ENCODE data around the gene WIPF2. TPM values are rescaled to one million over a fixed set of nuclear protein-coding genes. Genes with fewer than 3 reads are reported as not detected.
"Not testable (repeated sequence)": the region's sequence is repeated elsewhere in the genome, so short reads cannot be mapped to it uniquely, and the experiment has no call there.

The WIPF2 gene
- total RNA-seq, 1 donor from 2014 or later, result 12.5 TPM

DNA sequence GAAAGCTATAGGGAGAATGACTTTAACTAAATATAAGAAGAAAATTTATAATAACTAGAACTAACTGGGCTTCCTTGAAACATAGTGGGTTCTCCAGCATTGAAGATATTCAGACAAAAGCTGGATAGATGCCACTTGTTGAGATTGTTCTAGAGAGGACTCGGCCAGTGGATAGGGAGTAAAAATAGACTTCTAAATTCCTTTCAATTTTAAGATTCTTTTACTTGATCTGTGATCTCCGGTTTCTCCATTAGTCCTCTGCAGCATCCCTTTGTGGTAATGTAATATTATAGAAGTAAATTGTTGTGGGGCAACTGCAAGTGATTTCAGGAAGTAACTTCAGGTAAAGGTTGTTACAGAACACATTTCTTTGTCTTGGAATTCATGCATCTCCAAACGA is 79.6 kb downstream of the WIPF2 start:
- DNase-seq (ENCODE audit: low read depth), result no peak
- TF ChIP-seq, protein P1, sequence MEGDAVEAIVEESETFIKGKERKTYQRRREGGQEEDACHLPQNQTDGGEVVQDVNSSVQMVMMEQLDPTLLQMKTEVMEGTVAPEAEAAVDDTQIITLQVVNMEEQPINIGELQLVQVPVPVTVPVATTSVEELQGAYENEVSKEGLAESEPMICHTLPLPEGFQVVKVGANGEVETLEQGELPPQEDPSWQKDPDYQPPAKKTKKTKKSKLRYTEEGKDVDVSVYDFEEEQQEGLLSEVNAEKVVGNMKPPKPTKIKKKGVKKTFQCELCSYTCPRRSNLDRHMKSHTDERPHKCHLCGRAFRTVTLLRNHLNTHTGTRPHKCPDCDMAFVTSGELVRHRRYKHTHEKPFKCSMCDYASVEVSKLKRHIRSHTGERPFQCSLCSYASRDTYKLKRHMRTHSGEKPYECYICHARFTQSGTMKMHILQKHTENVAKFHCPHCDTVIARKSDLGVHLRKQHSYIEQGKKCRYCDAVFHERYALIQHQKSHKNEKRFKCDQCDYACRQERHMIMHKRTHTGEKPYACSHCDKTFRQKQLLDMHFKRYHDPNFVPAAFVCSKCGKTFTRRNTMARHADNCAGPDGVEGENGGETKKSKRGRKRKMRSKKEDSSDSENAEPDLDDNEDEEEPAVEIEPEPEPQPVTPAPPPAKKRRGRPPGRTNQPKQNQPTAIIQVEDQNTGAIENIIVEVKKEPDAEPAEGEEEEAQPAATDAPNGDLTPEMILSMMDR (conservative IDR thresholded peaks at IDR 0.05; ENCODE audit: low read depth, low read length), result no peak
- H3K4me3 ChIP-seq (ENCODE audit: low read depth, low read length), result no peak overlapping the region

DNA sequence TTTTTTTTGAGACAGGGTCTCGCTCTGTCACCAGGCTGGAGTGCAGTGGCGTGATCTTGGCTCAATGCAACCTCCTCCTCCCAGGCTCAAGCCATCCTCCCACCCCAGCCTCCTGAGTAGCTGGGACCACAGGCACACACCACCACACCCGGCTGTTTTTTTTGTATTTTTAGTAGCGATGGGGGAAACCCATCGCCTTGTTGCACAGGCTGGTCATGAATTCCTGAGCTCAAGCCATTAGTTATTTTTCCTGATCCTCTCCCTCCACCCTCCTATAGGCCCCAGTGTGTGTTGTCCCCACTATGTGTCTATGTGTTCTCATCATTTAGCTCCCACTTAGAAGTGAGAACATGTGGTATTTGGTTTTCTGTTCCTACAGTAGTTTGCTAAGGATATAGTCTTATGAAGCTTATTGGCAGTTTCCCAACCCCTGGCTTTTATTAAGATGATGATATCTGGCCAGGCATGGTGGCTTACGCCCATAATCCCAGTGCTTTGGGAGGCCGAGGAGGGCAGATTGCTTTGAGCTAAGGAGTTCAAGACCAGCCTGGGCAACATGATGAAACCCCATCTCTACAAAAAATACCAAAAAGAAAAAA is 80.2 kb downstream of the WIPF2 start:
- not testable (repeated sequence) for H3K4me3 ChIP-seq (ENCODE audit: low read depth, low read length); DNase-seq (ENCODE audit: low read depth)

DNA sequence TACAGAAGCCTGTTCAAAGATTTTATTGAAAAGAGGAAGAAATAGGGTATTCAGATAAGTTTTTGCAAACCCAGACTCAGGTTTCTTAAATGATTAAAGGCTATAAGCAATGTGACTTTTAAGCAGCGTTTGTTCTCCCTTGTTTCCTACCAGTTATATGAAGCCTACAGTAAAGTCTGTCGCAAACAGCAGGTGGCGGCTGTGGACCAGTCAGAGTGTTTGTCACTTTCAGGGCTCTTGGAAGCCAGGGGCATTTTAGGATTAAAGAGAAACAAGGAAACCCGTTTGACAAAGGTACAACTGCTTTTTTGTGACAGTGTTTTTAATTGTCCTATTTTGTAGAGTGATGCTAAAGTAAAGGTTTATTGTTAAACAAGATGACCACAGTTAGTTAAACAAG is 82.2 kb downstream of the WIPF2 start:
- TF ChIP-seq, protein P1 (conservative IDR thresholded peaks at IDR 0.05; ENCODE audit: low read depth, low read length), result peak; percentile 52
- DNase-seq (ENCODE audit: low read depth), result no peak
- no peak overlapping the region for H3K4me3 ChIP-seq (ENCODE audit: low read depth, low read length)

DNA sequence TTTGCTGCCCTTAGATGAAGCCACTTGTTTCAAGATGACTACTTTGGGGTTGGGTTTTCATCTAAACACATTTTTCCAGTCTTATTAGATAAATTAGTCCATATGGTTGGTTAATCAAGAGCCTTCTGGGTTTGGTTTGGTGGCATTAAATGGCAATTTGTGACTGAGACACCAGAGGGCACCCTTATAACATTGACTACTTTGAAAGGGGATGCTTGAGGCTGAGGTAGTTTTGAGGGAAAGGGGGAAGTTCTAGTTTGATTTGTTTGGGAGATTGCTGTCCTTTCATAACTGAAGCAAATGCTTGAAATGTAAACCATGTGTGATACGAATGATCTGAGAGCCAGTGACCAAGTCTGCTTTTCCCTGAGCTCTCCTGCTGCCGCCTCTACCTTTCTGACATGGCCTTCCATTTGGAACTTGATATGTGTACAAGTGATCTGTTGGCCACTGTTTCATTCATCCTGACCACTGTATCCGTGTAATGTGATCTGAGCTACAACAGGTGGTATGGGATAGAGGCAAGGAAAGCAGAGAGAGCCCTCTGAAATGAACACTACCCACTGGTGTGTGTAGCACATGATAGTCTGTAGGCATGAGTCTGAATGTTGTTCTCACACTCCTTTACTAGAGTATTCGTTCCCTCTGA is 84.0 kb downstream of the WIPF2 start:
- TF ChIP-seq, protein P1 (conservative IDR thresholded peaks at IDR 0.05; ENCODE audit: low read depth, low read length), result peak; percentile 83
- H3K4me3 ChIP-seq (ENCODE audit: low read depth, low read length), result no peak overlapping the region
- no peak for DNase-seq (ENCODE audit: low read depth)

DNA sequence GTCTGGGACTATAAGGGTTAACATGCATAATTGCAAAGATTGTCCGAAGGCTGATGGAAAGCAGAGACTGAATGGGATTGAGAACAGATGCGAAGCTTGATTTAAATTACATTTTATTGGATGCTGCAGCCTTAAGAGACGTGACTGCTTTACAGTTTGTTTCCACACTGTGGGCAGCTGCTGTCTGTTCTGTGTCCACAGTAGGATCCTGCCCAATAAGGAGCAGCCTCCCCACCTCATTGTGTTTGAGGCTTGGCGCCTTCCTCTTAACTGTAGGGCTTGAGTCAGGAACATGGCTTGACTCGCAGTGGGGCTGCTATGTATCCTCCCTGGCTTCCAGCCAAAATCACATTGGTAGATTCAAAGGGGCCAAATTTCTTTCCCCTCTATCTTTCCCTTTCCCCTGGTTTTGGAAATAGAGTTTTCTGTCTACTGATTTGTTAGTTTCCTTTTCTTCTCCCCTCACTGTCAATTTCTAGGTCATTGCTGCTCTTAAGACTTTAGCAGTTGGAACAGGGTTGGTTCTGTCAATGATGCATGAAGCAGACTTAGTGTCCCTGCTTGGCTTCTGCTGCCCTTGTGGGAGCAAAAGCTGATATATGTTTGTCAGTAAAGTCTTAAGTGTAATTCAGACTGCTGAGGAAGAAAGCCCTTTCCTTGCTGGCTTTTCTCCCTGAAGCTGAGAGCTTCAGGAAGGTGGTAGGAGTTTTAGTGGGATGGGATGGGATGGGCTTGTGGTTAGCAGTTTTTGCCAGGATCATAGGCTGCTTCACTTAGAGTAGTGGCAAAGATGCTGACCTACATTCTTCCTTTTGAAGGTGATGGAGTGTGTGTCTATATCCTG is 84.8 kb downstream of the WIPF2 start:
- H3K4me3 ChIP-seq (ENCODE audit: low read depth, low read length), result no peak overlapping the region
- DNase-seq (ENCODE audit: low read depth), result no peak
- TF ChIP-seq, protein P1 (conservative IDR thresholded peaks at IDR 0.05; ENCODE audit: low read depth, low read length), result no peak

DNA sequence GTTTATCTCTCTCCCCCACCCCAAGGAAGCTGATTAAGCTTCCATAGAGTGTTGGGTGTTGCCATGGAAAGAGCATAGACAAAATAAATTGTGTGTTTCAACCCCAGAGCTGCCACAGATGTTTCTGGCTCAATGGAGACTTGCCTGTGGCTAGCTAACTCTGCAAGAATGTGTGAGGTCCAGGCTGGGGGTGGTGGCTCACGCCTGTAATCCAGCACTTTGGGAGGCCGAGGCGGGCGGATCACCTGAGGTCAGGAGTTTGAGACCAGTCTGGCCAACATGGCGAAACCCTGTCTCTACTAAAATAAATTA is 85.4 kb downstream of the WIPF2 start:
- not testable (repeated sequence) for DNase-seq (ENCODE audit: low read depth); H3K4me3 ChIP-seq (ENCODE audit: low read depth, low read length)

DNA sequence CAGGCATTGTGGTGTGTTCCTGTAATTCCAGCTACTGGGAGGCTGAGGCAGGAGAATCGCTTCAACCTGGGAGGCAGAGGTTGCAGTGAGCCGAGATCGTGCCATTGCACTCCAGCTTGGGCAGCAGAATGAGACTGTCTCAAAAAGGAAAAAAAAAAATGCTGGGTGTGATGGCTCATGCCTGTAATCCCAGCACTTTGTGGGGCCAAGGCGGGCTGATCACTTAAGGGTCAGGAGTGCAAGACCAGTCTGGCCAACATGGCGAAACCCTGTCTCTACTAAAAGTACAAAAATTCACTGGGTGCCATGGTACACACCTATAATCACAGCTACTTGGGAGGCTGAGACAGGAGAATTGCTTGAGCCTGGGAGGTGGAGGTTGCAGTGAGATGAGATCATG is 85.8 kb downstream of the WIPF2 start:
- DNase-seq (ENCODE audit: low read depth); H3K4me3 ChIP-seq (ENCODE audit: low read depth, low read length): not testable (repeated sequence)

DNA sequence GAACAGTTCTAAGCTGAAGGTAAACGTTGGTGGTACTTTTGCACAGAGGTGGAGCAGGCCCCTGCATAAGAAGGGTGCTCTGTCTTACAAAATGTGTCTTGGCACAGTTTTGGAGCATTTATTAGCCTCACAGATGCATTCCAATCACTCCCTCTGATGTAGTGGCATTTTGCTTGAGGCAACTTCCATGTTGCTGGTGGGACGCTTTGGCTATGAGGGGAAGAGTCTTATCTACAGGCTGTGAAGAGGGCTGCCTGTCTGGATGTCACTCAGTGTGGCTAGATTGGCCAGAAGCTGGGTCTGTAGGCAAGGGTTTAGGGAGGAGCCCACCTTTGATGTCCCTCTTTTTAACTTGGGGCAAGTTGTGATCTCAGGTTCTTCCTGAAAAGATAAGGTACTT is 87.3 kb downstream of the WIPF2 start:
- TF ChIP-seq, protein P1 (conservative IDR thresholded peaks at IDR 0.05; ENCODE audit: low read depth, low read length), result no peak
- no peak for DNase-seq (ENCODE audit: low read depth)
- H3K4me3 ChIP-seq (ENCODE audit: low read depth, low read length), result no peak overlapping the region
